GM21381 (cell line): ENCODE results near the gene FHDC1.
"Not testable (repeated sequence)": the region's sequence is repeated elsewhere in the genome, so short reads cannot be mapped to it uniquely, and the experiment has no call there.

Experiments used
- ATAC-seq: cut with Tn5 transposase; IDR thresholded peaks from one replicate; pipeline ENCODE4 v1.9.1; 2021; ENCODE audit warnings: mild to moderate bottlenecking, moderate library complexity; ENCODE audit not compliant: unreplicated experiment

The FHDC1 gene

GRCh38 chr4:152935631-152936445 lies at the start of gene FHDC1:
Gene FHDC1 (plus strand): TSS chr4:152936323. CDS start chr4:152943058, 6,735 bp downstream.
- peak; percentile 40 for ATAC-seq

- no peak for ATAC-seq
These were observed 48.1 kb upstream of the FHDC1 start for GRCh38 chr4:152887981-152888380.

- no peak for ATAC-seq
These were observed 43.1 kb upstream of the FHDC1 start for GRCh38 chr4:152892974-152893373.

GRCh38 chr4:152894673-152895072 lies 41.5 kb upstream of the FHDC1 start:
- no peak for ATAC-seq

- no peak for ATAC-seq
These were observed 39.3 kb upstream of the FHDC1 start for GRCh38 chr4:152896811-152897210.

GRCh38 chr4:152898133-152898532 lies 38.0 kb upstream of the FHDC1 start:
- not testable (repeated sequence) for ATAC-seq

GRCh38 chr4:152898606-152899005 lies 37.5 kb upstream of the FHDC1 start:
- no peak for ATAC-seq

- no peak for ATAC-seq
These were observed 35.7 kb upstream of the FHDC1 start for GRCh38 chr4:152900395-152900794.

- no peak for ATAC-seq
These were observed 34.9 kb upstream of the FHDC1 start for GRCh38 chr4:152901205-152901604.

- no peak for ATAC-seq
These were observed 32.5 kb upstream of the FHDC1 start for GRCh38 chr4:152903658-152904057.

- ATAC-seq: no peak
These were observed 26.2 kb upstream of the FHDC1 start for GRCh38 chr4:152909901-152910300.

GRCh38 chr4:152910521-152910920 lies 25.6 kb upstream of the FHDC1 start:
- ATAC-seq: no peak

GRCh38 chr4:152917543-152918395 lies 18.4 kb upstream of the FHDC1 start:
- ATAC-seq: no peak

GRCh38 chr4:152919826-152920225 lies 16.3 kb upstream of the FHDC1 start:
- no peak for ATAC-seq

- no peak for ATAC-seq
These were observed 15.4 kb upstream of the FHDC1 start for GRCh38 chr4:152920768-152921167.

GRCh38 chr4:152921284-152921683 lies 14.8 kb upstream of the FHDC1 start:
- ATAC-seq: no peak

- ATAC-seq: no peak
These were observed 10.3 kb upstream of the FHDC1 start for GRCh38 chr4:152925851-152926250.

- no peak for ATAC-seq
These were observed 9.2 kb upstream of the FHDC1 start for GRCh38 chr4:152926959-152927358.

GRCh38 chr4:152927737-152928136 lies 8.4 kb upstream of the FHDC1 start:
- ATAC-seq: no peak

- no peak for ATAC-seq
These were observed 7.8 kb upstream of the FHDC1 start for GRCh38 chr4:152928286-152928685.

- no peak for ATAC-seq
These were observed 6.2 kb upstream of the FHDC1 start for GRCh38 chr4:152929888-152930287.

- no peak for ATAC-seq
These were observed 980 bp upstream of the FHDC1 start for GRCh38 chr4:152935143-152935542.
